Mesenchymal stem cell (in vitro differentiated cells and primary cell): Measurements from ENCODE around the gene BOLL.
"Not testable (repeated sequence)": the region's sequence is repeated elsewhere in the genome, so short reads cannot be mapped to it uniquely, and the experiment has no call there.

Source experiments
- DNase-seq: peaks from one replicate; pipeline ENCODE4 v3.0.0-alpha.2; 2013
- H2AFZ ChIP-seq: one replicate; pipeline ENCODE4 v1.6.1; 2013; ENCODE audit warnings: low read depth, mild to moderate bottlenecking, control low read depth, inconsistent platforms, low read length, moderate library complexity
- H2AK5ac ChIP-seq: 2 replicates; pipeline ENCODE4 v1.6.1; 2013; ENCODE audit warnings: low read length, moderate library complexity, mild to moderate bottlenecking, inconsistent platforms; ENCODE audit not compliant: severe bottlenecking
- H2BK120ac ChIP-seq: one replicate; pipeline ENCODE4 v1.6.1; 2013; ENCODE audit warnings: low read depth, mild to moderate bottlenecking, inconsistent platforms, low read length, moderate library complexity
- H2BK12ac ChIP-seq, 2 experiments: one replicate each; pipeline ENCODE4 v1.6.1; 2013; ENCODE audit warnings: inconsistent platforms in 2 of 2, low read length in 2 of 2, mild to moderate bottlenecking in 2 of 2, moderate library complexity in 2 of 2, control low read depth in 1 of 2
- H2BK15ac ChIP-seq: one replicate; pipeline ENCODE4 v1.6.1; 2013; ENCODE audit warnings: mild to moderate bottlenecking, low read depth, inconsistent platforms; ENCODE audit not compliant: poor library complexity, severe bottlenecking
- H2BK5ac ChIP-seq: 2 replicates; pipeline ENCODE4 v1.6.1; 2013; ENCODE audit warnings: low read depth, mild to moderate bottlenecking, low read length, control low read depth, inconsistent platforms; ENCODE audit not compliant: poor library complexity, severe bottlenecking
- H3K14ac ChIP-seq, 2 experiments: one replicate each; pipeline ENCODE4 v1.6.1; 2013; ENCODE audit warnings: inconsistent platforms in 2 of 2, low read length in 2 of 2, control low read depth in 1 of 2, mild to moderate bottlenecking in 1 of 2, moderate library complexity in 1 of 2
- H3K18ac ChIP-seq, 2 experiments: one replicate each; pipeline ENCODE4 v1.6.1; 2013; ENCODE audit warnings: inconsistent platforms in 2 of 2, low read length in 2 of 2, control low read depth in 1 of 2, low read depth in 1 of 2, mild to moderate bottlenecking in 1 of 2
- H3K23ac ChIP-seq, 2 experiments: one replicate each; pipeline ENCODE4 v1.6.1; 2013; ENCODE audit warnings: inconsistent platforms in 2 of 2, low read length in 2 of 2, mild to moderate bottlenecking in 2 of 2, moderate library complexity in 2 of 2, control low read depth in 1 of 2
- H3K27ac ChIP-seq: 2 replicates; pipeline ENCODE4 v1.5.1; 2013; ENCODE audit warnings: mild to moderate bottlenecking, moderate library complexity, low read length, control low read depth, inconsistent platforms; ENCODE audit not compliant: poor library complexity, severe bottlenecking
- H3K27me3 ChIP-seq, 2 experiments: 2 replicates each; pipeline versions ENCODE4 v1.6.1 to v1.7.0; 2013; ENCODE audit warnings: low read length in 2 of 2, mild to moderate bottlenecking in 2 of 2, moderate library complexity in 2 of 2, control low read depth in 1 of 2, inconsistent platforms in 1 of 2; ENCODE audit not compliant: control insufficient read depth in 1 of 2, insufficient read depth in 1 of 2
- H3K36me3 ChIP-seq, 2 experiments: 2 replicates each; pipeline versions ENCODE4 v1.6.1 to v1.7.0; 2013; ENCODE audit warnings: low read length in 2 of 2, control low read depth in 1 of 2, inconsistent platforms in 1 of 2, low read depth in 1 of 2, mild to moderate bottlenecking in 1 of 2; ENCODE audit not compliant: insufficient read depth in 2 of 2, control insufficient read depth in 1 of 2
- H3K4ac ChIP-seq, 2 experiments: one replicate each; pipeline ENCODE4 v1.6.1; 2013; ENCODE audit warnings: inconsistent platforms in 2 of 2, low read length in 2 of 2, mild to moderate bottlenecking in 2 of 2, moderate library complexity in 2 of 2, control low read depth in 1 of 2, low read depth in 1 of 2
- H3K4me1 ChIP-seq: 2 replicates; pipeline ENCODE4 v1.6.1; 2013; ENCODE audit warnings: low read depth, low read length, control low read depth; ENCODE audit not compliant: control insufficient read depth, insufficient read depth
- H3K4me2 ChIP-seq: 2 replicates; pipeline ENCODE4 v1.6.1; 2013; ENCODE audit warnings: low read length, mild to moderate bottlenecking, inconsistent platforms; ENCODE audit not compliant: poor library complexity, severe bottlenecking
- H3K4me3 ChIP-seq, 2 experiments: 2 replicates each; pipeline versions ENCODE4 v1.5.1 to v1.7.0; 2013; ENCODE audit warnings: low read length in 2 of 2, mild to moderate bottlenecking in 2 of 2, control low read depth in 1 of 2, low read depth in 1 of 2; ENCODE audit not compliant: insufficient read depth in 1 of 2
- H3K79me1 ChIP-seq: replicated peaks from 2 replicates; pipeline ENCODE4 v1.6.1; 2013; ENCODE audit warnings: mild to moderate bottlenecking, control low read depth, low read length, inconsistent platforms; ENCODE audit not compliant: poor library complexity, severe bottlenecking
- H3K9ac ChIP-seq: 2 replicates; pipeline ENCODE4 v1.7.0; 2013; ENCODE audit warnings: mild to moderate bottlenecking, low read length, moderate library complexity
- H3K9me3 ChIP-seq: 2 replicates; pipeline ENCODE4 v1.7.0; 2013; ENCODE audit warnings: mild to moderate bottlenecking, low read length; ENCODE audit not compliant: control insufficient read depth
- H4K8ac ChIP-seq: one replicate; pipeline ENCODE4 v1.6.1; 2013; ENCODE audit warnings: inconsistent platforms, mild to moderate bottlenecking, low read length, moderate library complexity
- H4K91ac ChIP-seq: one replicate; pipeline ENCODE4 v1.6.1; 2013; ENCODE audit warnings: mild to moderate bottlenecking, low read length, inconsistent platforms
- WGBS: methylation state at CpG from one replicate; pipeline ENCODE4 v1.1.7; 2013; ENCODE audit warnings: mixed read lengths; 5-methylcytosine and 5-hydroxymethylcytosine counted together

Gene BOLL

DNA sequence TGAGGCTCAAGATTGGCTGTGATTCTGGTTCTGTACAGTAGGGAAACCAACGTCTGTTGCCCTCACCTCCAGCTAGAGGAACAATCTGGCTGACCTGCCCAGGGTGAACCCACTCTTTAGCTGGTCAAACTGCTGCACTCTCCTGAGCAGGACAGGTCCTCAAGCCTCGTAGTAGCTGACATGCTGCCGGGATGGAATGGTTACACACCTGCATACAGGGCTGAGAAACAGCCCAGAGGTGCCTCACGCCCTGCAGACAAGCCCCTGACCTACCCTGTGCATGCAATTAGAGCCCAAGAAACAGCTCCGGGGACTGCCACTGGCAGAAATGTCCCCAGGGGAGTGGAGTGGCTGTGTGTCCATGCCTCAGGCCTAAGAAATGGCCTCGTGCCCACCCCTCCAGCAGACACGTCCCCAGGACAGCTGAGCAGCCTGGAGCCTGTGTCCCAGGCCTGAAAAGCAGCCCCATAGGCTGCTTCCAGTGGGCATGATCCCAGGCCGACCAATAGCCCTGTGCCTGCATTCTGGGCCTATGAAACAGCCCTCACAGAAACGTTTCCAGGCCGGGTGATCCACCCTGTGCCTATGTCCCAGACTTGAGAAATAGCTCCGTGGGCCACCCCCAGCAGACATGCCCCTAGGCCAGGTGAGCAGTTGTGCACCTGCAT, 25.4 kb downstream of the BOLL start:
- Histone ChIP-seq H2BK5ac (no peak overlapping the region), H4K8ac (no peak overlapping the region), H3K4ac (no peak overlapping the region), H4K91ac (no peak overlapping the region), H2BK12ac (no peak overlapping the region), H3K79me1 (no peaks in the 10 kb centered on the region), H3K27me3 (no peaks in the 10 kb centered on the region), H3K27ac (no peak overlapping the region), H3K14ac (no peak overlapping the region), H2AK5ac (no peak overlapping the region), H3K4me3 (no peak overlapping the region), H3K36me3 (no peaks in the 10 kb centered on the region), H3K23ac (no peak overlapping the region), H3K9me3 (peaks cover 26% of the 10 kb centered on the region), H3K4me1 (no peaks in the 10 kb centered on the region), H2BK120ac (no peak overlapping the region), H3K9ac (no peak overlapping the region), H2AFZ (no peak overlapping the region), H3K18ac (no peak overlapping the region), H2BK15ac (no peak overlapping the region), H3K4me2 (no peak overlapping the region)
- no peak for DNase-seq
- 69% methylated on average over 11 of the region's 11 CpGs for WGBS

DNA sequence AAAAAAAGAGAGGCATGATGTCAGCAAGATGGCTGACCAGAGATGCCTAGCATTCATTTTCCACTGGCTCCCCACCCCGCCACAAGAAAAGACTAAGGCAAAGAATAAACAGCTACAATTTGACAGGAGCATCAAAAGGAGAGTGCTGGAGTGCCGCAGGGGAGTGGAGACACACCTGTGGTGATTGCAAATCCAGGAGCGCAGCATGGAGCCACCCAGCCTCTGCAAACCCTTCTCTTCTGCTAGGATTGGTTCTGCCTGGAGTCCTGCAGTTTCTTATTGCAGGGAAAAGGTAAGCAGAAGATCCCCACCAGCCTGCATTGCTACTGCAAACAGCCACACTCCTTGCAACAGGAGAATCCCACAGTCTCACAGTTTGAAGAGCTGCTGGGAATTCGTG, 26.1 kb downstream of the BOLL start:
- H3K4me3 ChIP-seq, result no peak overlapping the region
- H4K8ac ChIP-seq, result no peak overlapping the region
- WGBS, result 74% methylated on average over 4 of the region's 4 CpGs
- H2BK120ac ChIP-seq, result no peak overlapping the region
- no peak overlapping the region for H2AK5ac ChIP-seq
- H3K79me1 ChIP-seq, result no peaks in the 10 kb centered on the region
- no peaks in the 10 kb centered on the region for H3K27me3 ChIP-seq
- no peak overlapping the region for H4K91ac ChIP-seq
- H2BK12ac ChIP-seq, result no peak overlapping the region
- H3K9me3 ChIP-seq, result peaks cover 26% of the 10 kb centered on the region
- no peak overlapping the region for H3K9ac ChIP-seq
- H3K4me1 ChIP-seq, result no peaks in the 10 kb centered on the region
- H2BK5ac ChIP-seq, result no peak overlapping the region
- no peak overlapping the region for H3K14ac ChIP-seq
- no peaks in the 10 kb centered on the region for H3K36me3 ChIP-seq
- no peak overlapping the region for H3K27ac ChIP-seq
- no peak for DNase-seq
- no peak overlapping the region for H3K18ac ChIP-seq
- H3K23ac ChIP-seq, result no peak overlapping the region
- H3K4ac ChIP-seq, result no peak overlapping the region
- no peak overlapping the region for H3K4me2 ChIP-seq
- H2AFZ ChIP-seq, result no peak overlapping the region
- no peak overlapping the region for H2BK15ac ChIP-seq

DNA sequence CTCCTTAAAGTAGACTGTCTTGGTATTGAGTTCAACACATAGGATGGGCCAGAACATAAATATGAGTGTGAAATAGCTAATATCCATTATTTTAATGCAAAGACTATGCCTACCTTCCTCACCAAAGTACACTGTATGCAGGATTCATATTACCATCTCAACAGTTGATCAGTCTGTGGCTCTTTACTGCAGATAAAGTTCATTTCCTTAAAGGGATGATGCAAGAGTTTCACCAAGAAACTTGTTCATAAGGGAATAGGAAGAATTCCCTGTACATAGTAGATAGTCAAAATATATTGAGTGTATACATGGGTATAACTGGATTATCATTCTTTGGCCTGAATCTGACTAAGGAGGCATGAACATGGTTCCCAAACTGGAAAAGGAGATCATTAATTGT, 44.9 kb downstream of the BOLL start:
- Histone ChIP-seq H3K4me3 (no peak overlapping the region), H2BK12ac (no peak overlapping the region), H3K23ac (no peak overlapping the region), H3K4me2 (no peak overlapping the region), H3K27ac (no peak overlapping the region), H4K91ac (no peak overlapping the region), H2BK5ac (no peak overlapping the region), H2BK120ac (no peak overlapping the region), H2AK5ac (no peak overlapping the region), H3K9me3 (no peaks in the 10 kb centered on the region), H3K36me3 (no peaks in the 10 kb centered on the region), H2AFZ (no peak overlapping the region), H3K27me3 (peaks cover 0 to 4% of the 10 kb centered on the region in 2 experiments), H3K18ac (no peak overlapping the region), H3K14ac (no peak overlapping the region), H2BK15ac (no peak overlapping the region), H4K8ac (no peak overlapping the region), H3K9ac (no peak overlapping the region), H3K4me1 (no peaks in the 10 kb centered on the region), H3K4ac (no peak overlapping the region), H3K79me1 (no peaks in the 10 kb centered on the region)
- no peak for DNase-seq

DNA sequence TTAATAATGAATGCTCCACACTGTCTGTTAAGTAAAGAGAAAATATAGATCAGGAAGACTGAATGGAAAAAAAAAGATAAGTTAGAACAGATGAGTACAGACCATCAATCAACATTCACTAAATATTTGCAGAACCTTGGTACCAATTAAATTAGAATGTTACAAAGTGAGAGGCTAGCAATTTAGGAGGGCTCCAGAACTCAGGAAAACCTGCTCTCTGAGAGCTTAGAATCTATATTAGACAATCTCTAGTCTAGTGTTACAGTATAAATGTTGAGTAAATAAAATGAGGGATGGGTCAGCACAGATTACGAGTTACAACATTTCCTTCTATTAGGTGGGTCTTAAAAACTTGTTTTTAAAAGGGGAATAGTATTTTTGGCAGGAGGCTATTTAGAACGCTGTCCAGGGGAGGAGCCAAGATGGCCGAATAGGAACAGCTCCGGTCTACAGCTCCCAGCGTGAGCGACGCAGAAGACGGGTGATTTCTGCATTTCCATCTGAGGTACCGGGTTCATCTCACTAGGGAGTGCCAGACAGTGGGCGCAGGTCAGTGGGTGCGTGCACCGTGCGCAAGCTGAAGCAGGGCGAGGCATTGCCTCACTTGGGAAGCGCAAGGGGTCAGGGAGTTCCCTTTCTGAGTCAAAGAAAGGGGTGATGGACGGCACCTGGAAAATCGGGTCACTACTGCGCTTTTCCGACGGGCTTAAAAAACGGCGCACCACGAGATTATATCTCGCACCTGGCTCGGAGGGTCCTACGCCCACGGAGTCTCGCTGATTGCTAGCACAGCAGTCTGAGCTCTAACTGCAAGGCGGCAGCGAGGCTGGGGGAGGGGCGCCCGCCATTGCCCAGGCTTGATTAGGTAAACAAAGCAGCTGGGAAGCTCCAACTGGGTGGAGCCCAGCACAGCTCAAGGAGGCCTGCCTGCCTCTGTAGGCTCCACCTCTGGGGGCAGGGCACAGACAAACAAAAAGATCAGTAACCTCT, 56.3 kb downstream of the BOLL start:
- not testable (repeated sequence) for H3K4me1 ChIP-seq, H3K4me2 ChIP-seq, H3K27ac ChIP-seq, H3K27me3 ChIP-seq, H3K9me3 ChIP-seq, H3K4me3 ChIP-seq, H2BK12ac ChIP-seq, H3K9ac ChIP-seq, H3K36me3 ChIP-seq, H2AK5ac ChIP-seq, H3K4ac ChIP-seq, H2BK15ac ChIP-seq, H3K79me1 ChIP-seq, H4K8ac ChIP-seq, DNase-seq, H4K91ac ChIP-seq, H3K18ac ChIP-seq, H2AFZ ChIP-seq, H3K14ac ChIP-seq, H2BK5ac ChIP-seq, H2BK120ac ChIP-seq, H3K23ac ChIP-seq
- 87% methylated on average over 28 of the region's 32 CpGs for WGBS
